ENCODE results near the gene KCNMB3.

- TF ChIP-seq, protein P1, sequence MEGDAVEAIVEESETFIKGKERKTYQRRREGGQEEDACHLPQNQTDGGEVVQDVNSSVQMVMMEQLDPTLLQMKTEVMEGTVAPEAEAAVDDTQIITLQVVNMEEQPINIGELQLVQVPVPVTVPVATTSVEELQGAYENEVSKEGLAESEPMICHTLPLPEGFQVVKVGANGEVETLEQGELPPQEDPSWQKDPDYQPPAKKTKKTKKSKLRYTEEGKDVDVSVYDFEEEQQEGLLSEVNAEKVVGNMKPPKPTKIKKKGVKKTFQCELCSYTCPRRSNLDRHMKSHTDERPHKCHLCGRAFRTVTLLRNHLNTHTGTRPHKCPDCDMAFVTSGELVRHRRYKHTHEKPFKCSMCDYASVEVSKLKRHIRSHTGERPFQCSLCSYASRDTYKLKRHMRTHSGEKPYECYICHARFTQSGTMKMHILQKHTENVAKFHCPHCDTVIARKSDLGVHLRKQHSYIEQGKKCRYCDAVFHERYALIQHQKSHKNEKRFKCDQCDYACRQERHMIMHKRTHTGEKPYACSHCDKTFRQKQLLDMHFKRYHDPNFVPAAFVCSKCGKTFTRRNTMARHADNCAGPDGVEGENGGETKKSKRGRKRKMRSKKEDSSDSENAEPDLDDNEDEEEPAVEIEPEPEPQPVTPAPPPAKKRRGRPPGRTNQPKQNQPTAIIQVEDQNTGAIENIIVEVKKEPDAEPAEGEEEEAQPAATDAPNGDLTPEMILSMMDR (IDR thresholded peaks at IDR 0.05), result no peak
- TF ChIP-seq POLR2A (IDR thresholded peaks at IDR 0.05; ENCODE audit: low read depth) (no peak), EP300 (IDR thresholded peaks at IDR 0.05) (no peak)
These were observed 47.2 kb upstream of the KCNMB3 start for GRCh38 chr3:179297971-179298725.

All from esophagus muscularis mucosa (tissue), 4 donors.